ENCODE data around the gene CTIF.

CTIF gene

DNA sequence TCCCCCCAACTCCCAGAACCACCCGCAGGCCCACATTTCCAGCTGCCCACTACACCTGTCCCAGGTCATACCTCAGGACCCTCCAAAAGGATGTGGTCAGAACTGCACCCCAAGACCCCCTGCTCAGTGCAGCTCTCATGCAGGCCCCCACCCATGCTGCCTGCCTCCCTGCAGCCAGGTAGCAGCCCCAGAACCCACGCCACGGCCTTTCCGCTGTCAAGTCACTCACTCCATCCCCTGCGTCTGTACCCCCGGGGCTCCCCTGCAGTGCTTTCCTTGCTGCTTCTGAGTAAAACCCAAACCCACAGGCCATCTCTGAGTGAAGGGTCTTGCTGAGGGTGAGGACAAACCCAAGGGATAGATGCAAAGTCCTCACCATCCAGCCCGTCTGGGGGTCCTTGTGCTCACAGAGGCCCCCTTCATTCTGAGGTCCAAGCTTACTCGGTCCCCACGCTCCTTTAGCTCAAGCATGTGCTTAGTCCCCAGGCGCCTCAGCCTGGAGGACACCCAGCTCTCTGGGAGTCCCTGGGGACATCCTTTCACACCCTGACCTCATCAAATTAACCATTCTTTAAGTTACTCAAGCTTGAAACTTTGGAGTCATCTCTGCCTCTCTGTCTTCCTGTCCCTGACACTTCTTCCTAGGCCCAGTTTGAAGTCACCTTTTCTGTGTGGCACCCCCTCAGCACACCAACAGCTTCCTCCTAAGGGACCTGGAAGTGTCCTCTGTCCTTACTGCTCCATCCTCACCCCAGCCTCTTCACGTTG lies 281.8 kb downstream of the CTIF start:
- Histone ChIP-seq H3K27me3 (ENCODE audit: control insufficient read depth, insufficient read depth, low read length) (no peaks in the 10 kb centered on the region), H3K4me3 (ENCODE audit: low read length) (no peak overlapping the region), H3K27ac (ENCODE audit: low read length) (no peak overlapping the region), H3K9me3 (ENCODE audit: control insufficient read depth, insufficient read depth, low read length) (no peaks in the 10 kb centered on the region), H3K36me3 (ENCODE audit: control insufficient read depth, insufficient read depth, low read length) (no peaks in the 10 kb centered on the region), H3K4me1 (ENCODE audit: control insufficient read depth, insufficient read depth, low read length) (no peaks in the 10 kb centered on the region; the same call in 1 of the 2 replicates)
- no CpG with 5 or more reads among the region's 11 CpGs for WGBS (ENCODE audit: insufficient coverage, insufficient read length)
- no peak for DNase-seq (ENCODE audit: low read depth, low spot score)

DNA sequence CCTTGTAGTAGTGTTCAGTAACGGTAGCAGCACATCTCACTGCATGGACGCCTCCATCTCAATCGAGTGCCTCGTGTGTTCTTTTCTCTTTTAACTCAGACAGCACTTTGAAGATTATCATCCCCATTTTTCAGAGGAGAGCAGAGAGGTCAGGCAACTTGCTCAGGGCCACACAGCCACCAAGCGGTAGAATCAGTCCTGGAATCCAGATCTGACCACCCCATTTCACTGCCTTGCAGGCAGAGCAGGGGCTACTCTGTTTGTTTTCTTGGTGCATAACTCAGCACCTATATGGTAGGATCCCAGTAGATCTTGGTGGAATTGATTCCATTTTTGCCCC lies 282.4 kb downstream of the CTIF start:
- H3K4me1 ChIP-seq (ENCODE audit: control insufficient read depth, insufficient read depth, low read length) = no peaks in the 10 kb centered on the region; the same call in 1 of the 2 replicates

DNA sequence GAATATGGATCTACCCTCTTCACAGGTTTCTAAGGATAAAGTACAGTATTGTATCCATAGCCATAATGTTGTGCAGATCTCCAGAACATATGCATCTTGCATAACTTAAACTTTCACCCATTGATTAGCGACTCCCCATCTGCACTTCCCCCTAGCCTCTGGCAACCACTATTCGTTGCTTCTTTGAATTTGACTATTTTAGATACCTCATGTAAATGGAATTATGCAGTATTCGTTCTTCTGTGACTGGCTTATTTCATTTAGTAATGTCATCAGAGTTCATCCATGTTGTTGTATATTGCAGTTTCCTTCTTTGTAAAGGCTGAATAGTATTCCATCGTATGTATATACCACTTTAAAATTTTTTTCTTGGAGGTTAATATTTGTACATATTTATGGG lies 283.0 kb downstream of the CTIF start:
- no peaks in the 10 kb centered on the region for H3K9me3 ChIP-seq (ENCODE audit: control insufficient read depth, insufficient read depth, low read length)
- no peaks in the 10 kb centered on the region for H3K27me3 ChIP-seq (ENCODE audit: control insufficient read depth, insufficient read depth, low read length)
- no CpG with 5 or more reads among the region's 4 CpGs for WGBS (ENCODE audit: insufficient coverage, insufficient read length)
- H3K27ac ChIP-seq (ENCODE audit: low read length) = no peak overlapping the region
- DNase-seq (ENCODE audit: low read depth, low spot score) = no peak
- peaks cover 1% of the 10 kb centered on the region; the same call in 1 of the 2 replicates for H3K4me1 ChIP-seq (ENCODE audit: control insufficient read depth, insufficient read depth, low read length)
- H3K4me3 ChIP-seq (ENCODE audit: low read length) = no peak overlapping the region
- H3K36me3 ChIP-seq (ENCODE audit: control insufficient read depth, insufficient read depth, low read length) = no peaks in the 10 kb centered on the region

More for the DNA sequence above, 282.4 kb downstream of the CTIF start:
- Histone ChIP-seq H3K4me3 (ENCODE audit: low read length) (no peak overlapping the region), H3K36me3 (ENCODE audit: control insufficient read depth, insufficient read depth, low read length) (no peaks in the 10 kb centered on the region), H3K27me3 (ENCODE audit: control insufficient read depth, insufficient read depth, low read length) (no peaks in the 10 kb centered on the region), H3K27ac (ENCODE audit: low read length) (no peak overlapping the region), H3K9me3 (ENCODE audit: control insufficient read depth, insufficient read depth, low read length) (no peaks in the 10 kb centered on the region)
- WGBS (ENCODE audit: insufficient coverage, insufficient read length) = no CpG with 5 or more reads among the region's 5 CpGs
- no peak for DNase-seq (ENCODE audit: low read depth, low spot score)

DNA sequence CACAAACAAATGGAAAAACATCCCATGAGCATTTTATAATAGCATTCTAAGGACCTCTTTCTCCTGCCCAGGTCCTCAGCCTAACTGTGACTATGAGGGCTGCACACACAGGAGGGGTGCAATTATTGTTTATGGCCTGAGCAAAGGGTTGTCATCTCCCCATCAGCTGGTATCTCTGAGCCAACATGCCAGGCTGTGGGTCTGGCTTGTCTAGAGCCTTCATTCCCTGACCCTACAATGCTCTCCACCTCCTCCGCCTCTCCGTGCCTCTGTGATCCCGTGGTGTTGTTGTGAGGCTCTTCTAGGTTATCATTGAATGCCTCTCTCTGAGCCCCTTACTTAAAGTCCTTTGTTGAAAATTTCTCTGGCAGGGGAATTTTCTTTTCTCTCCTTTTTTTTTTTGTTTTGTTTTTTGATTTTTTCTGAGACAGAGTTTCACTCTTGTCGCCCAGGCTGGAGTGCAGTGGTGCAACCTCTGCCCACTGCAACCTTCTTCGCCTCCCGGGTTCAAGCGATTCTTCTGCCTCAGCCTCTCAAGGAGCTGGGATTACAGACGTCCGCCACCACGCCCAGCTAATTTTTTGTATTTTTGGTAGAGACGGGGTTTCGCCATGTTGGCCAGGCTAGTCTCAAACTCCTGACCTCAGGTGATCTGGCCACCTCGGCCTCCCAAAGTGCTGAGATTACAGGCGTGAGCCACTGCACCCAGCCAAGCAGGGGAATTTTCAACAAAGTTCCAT lies 285.6 kb downstream of the CTIF start:
- Histone ChIP-seq H3K9me3 (ENCODE audit: control insufficient read depth, insufficient read depth, low read length) (no peaks in the 10 kb centered on the region), H3K27ac (ENCODE audit: low read length) (no peak overlapping the region), H3K27me3 (ENCODE audit: control insufficient read depth, insufficient read depth, low read length) (no peaks in the 10 kb centered on the region), H3K4me3 (ENCODE audit: low read length) (no peak overlapping the region), H3K4me1 (ENCODE audit: control insufficient read depth, insufficient read depth, low read length) (peaks cover 10% of the 10 kb centered on the region), H3K36me3 (ENCODE audit: control insufficient read depth, insufficient read depth, low read length) (no peaks in the 10 kb centered on the region)
- DNase-seq (ENCODE audit: low read depth, low spot score) = no peak
- WGBS (ENCODE audit: insufficient coverage, insufficient read length) = no CpG with 5 or more reads among the region's 14 CpGs

DNA sequence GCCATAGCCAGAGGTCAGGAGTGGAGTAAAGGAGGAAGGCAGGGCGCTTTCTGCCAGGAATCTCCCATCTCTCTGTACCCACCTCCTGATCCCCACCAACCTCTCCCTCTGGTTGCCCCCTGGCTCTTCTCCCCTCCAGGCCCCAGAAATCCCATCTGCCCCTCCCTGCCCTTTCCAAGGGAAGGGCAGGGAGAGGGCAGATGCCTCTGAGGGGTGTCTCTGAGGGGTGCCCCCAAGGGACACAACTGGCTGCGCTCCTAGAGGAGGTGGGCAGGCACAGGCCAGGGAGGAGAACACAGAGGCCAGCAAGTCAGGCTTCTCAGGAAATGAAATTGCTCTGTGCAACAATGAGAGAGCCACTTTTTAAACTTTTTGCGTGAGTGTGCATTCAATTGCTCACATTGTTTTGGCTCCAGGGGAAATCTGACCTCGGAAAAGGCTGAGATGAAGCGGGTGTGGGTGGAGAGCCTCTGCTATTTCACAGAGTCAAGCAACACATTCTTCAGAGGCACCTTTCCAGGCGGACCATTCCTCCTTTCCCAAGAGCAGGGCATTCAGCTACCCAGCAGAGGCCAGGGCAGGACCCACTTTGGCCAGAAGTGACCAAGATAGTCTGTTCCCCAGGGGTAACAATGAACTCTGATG lies 286.4 kb downstream of the CTIF start:
- no CpG with 5 or more reads among the region's 6 CpGs for WGBS (ENCODE audit: insufficient coverage, insufficient read length)
- H3K27me3 ChIP-seq (ENCODE audit: control insufficient read depth, insufficient read depth, low read length) = no peaks in the 10 kb centered on the region
- no peaks in the 10 kb centered on the region for H3K36me3 ChIP-seq (ENCODE audit: control insufficient read depth, insufficient read depth, low read length)
- DNase-seq (ENCODE audit: low read depth, low spot score) = no peak
- H3K4me3 ChIP-seq (ENCODE audit: low read length) = no peak overlapping the region
- no peaks in the 10 kb centered on the region for H3K9me3 ChIP-seq (ENCODE audit: control insufficient read depth, insufficient read depth, low read length)
- H3K27ac ChIP-seq (ENCODE audit: low read length) = no peak overlapping the region
- peaks cover 11% of the 10 kb centered on the region for H3K4me1 ChIP-seq (ENCODE audit: control insufficient read depth, insufficient read depth, low read length)

DNA sequence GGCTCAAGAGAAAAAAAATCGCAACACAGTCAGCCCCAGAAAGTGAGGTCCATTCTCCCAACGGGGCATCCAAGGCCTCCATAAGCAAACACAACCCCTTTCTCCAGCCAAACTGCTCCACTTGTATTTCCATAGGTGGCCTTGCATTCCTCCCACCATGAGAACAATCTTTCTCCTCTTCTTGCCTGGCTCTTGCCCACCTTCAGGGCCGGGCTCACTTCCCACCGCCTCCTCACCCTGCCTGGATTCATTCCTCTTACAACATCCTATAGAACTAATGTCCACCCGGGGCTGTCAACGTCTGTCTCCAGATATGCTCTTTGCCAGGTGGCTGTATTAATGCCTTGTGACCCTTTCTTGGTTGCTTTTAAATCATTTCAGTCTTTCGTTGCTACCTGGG lies 287.4 kb downstream of the CTIF start:
- Histone ChIP-seq H3K27me3 (ENCODE audit: control insufficient read depth, insufficient read depth, low read length) (no peaks in the 10 kb centered on the region), H3K4me3 (ENCODE audit: low read length) (no peak overlapping the region), H3K9me3 (ENCODE audit: control insufficient read depth, insufficient read depth, low read length) (no peaks in the 10 kb centered on the region), H3K4me1 (ENCODE audit: control insufficient read depth, insufficient read depth, low read length) (peaks cover 11% of the 10 kb centered on the region), H3K36me3 (ENCODE audit: control insufficient read depth, insufficient read depth, low read length) (no peaks in the 10 kb centered on the region), H3K27ac (ENCODE audit: low read length) (no peak overlapping the region)
- no CpG with 5 or more reads among the region's 7 CpGs for WGBS (ENCODE audit: insufficient coverage, insufficient read length)
- DNase-seq (ENCODE audit: low read depth, low spot score) = no peak

DNA sequence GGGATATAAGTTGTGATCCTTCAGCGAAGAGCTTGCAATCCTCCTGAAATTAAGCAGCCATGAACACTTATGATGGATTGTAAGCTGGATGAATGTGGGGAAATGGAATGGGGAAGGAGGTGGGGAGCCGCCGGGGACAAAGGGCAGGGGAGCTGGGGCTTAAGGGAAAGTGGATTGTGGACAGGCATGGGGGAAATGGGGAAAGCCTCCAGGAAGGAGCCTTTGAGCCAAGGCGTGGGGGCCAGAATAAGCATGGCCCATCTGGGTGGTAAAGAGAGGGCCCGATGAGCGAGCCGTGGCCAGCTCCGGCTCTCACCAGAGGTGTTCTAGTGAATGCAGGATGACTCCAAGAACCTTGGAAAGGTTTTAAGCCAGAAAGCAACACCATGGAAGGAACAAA lies 288.0 kb downstream of the CTIF start:
- peaks cover 11% of the 10 kb centered on the region for H3K4me1 ChIP-seq (ENCODE audit: control insufficient read depth, insufficient read depth, low read length)
- no peaks in the 10 kb centered on the region for H3K36me3 ChIP-seq (ENCODE audit: control insufficient read depth, insufficient read depth, low read length)
- no CpG with 5 or more reads among the region's 8 CpGs for WGBS (ENCODE audit: insufficient coverage, insufficient read length)
- no peaks in the 10 kb centered on the region for H3K27me3 ChIP-seq (ENCODE audit: control insufficient read depth, insufficient read depth, low read length)
- H3K27ac ChIP-seq (ENCODE audit: low read length) = no peak overlapping the region
- no peak for DNase-seq (ENCODE audit: low read depth, low spot score)
- H3K4me3 ChIP-seq (ENCODE audit: low read length) = no peak overlapping the region
- no peaks in the 10 kb centered on the region for H3K9me3 ChIP-seq (ENCODE audit: control insufficient read depth, insufficient read depth, low read length)

DNA sequence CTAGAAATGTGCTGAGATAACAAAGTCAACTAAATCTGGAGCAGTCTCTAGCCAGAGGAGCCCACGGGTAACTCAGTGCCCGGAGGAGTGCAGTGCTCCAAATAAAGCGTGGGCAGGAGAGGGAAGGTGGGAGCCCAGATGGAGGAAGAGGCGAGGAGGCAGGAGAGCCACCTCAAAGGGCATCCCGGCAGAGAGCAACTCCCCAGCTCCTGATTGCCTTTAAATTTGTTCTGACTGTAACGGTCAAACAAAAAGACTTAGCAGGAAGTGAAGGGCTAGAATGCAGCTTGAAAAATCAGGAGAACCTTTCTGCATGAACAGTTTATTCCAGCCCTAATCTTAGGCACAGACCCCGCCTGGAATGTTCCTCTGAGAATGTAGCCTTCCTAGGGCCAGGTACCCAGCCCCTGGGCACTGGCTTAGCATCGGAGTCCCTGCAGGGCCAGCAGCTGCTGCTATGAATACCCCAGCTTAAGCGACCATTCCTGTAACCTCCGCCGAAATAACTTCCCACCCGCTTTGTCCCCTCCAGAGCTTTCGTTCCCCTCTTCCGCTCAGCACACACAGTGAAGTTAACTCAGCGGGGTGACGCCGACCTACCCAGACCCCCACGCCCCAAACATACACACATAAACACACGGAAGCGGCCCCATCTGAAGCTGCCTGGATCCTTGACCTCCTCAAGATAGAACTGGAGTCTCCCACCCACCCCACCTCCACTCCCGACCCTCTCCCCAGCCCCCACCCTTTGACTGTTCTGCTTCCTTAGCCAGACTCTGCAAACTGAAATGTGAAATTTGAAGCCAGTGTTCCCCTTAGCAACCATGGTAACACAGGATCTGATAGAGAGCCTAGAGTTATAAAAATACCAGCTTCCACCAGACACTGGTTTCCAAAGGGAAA lies 288.7 kb downstream of the CTIF start:
- no peaks in the 10 kb centered on the region for H3K27me3 ChIP-seq (ENCODE audit: control insufficient read depth, insufficient read depth, low read length)
- DNase-seq (ENCODE audit: low read depth, low spot score) = no peak
- H3K9me3 ChIP-seq (ENCODE audit: control insufficient read depth, insufficient read depth, low read length) = no peaks in the 10 kb centered on the region
- H3K4me1 ChIP-seq (ENCODE audit: control insufficient read depth, insufficient read depth, low read length) = peaks cover 11% of the 10 kb centered on the region
- no peak overlapping the region for H3K27ac ChIP-seq (ENCODE audit: low read length)
- WGBS (ENCODE audit: insufficient coverage, insufficient read length) = no CpG with 5 or more reads among the region's 21 CpGs
- H3K36me3 ChIP-seq (ENCODE audit: control insufficient read depth, insufficient read depth, low read length) = no peaks in the 10 kb centered on the region
- no peak overlapping the region; the same call in 1 of the 2 replicates for H3K4me3 ChIP-seq (ENCODE audit: low read length)

DNA sequence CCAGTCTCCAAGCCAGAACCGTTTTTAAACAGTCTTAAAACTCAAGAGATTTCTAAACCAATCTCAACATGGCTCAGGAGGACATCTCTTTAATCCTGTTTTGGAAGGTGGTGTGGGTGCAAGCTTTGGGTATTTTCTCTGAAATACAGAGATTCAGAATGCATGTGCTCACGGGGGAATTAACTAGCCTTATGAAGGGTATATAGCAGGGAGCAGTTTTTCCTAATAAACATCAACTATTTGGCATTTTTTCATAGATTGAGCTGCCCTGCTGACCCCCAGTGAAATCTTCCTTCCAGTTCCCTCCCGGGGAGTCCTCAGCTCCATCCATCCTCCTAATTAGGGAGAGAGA lies 289.3 kb downstream of the CTIF start:
- Histone ChIP-seq H3K36me3 (ENCODE audit: control insufficient read depth, insufficient read depth, low read length) (no peaks in the 10 kb centered on the region), H3K27ac (ENCODE audit: low read length) (no peak overlapping the region), H3K4me1 (ENCODE audit: control insufficient read depth, insufficient read depth, low read length) (peaks cover 11% of the 10 kb centered on the region), H3K27me3 (ENCODE audit: control insufficient read depth, insufficient read depth, low read length) (no peaks in the 10 kb centered on the region), H3K4me3 (ENCODE audit: low read length) (no peak overlapping the region), H3K9me3 (ENCODE audit: control insufficient read depth, insufficient read depth, low read length) (no peaks in the 10 kb centered on the region)
- no CpG with 5 or more reads among the region's 3 CpGs for WGBS (ENCODE audit: insufficient coverage, insufficient read length)
- DNase-seq (ENCODE audit: low read depth, low spot score) = no peak

All from iPS DF 6.9 (cell line).